Hepatocyte (in vitro differentiated cells): ENCODE data around the gene C1QTNF7.

Experiments used
- CTCF ChIP-seq: fragments of 200-600 bp; sonication (generic); IDR thresholded peaks from 2 replicates; pipeline ENCODE4 v1.5.1; 2016; ENCODE audit warnings: antibody characterized with exemption, mild to moderate bottlenecking; ENCODE audit not compliant: poor library complexity
- EZH2 ChIP-seq: fragments of 200-600 bp; sonication (generic); IDR thresholded peaks from 2 replicates; pipeline ENCODE4 v1.6.1; 2016; ENCODE audit warnings: antibody characterized with exemption, mild to moderate bottlenecking, borderline replicate concordance

- TF ChIP-seq CTCF (no peak), EZH2 (no peak)
These were observed 8.7 kb downstream of the C1QTNF7 start for GRCh38 chr4:15436513-15436912.
